NCI-H2081 treated with DMSO at 0.1 percent for 48 hours (cell line): ENCODE results near the gene NSMF.

Source experiments
- DNase-seq: peaks from one replicate; lab custom pipeline; 2025; lab: John Stamatoyannopoulos, UW

The NSMF gene

DNA sequence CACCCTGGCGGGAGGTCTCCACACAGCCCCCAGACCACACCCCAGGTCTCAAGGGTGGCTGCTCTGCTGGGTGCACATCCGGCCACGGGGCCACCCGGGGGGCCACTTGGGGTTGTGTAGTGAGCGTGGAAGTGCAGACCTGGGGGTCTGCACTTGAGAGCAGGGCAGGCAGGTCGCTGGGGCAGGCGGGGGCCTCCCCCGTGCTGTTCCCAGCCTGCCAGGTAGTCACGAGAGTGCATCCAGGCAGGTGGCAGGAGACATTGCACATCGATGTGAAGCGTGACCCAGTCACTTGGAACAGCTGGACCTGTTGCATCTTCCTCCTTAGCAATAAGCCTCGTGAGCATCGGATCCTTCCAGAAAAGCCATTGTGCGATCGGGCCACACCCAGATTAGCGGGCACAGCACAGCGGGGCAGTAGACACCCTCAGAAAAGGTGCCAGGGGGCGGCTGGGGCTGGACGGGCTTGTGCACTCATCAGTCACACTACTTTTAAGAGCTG, 13.2 kb downstream of the NSMF start:
- no peak for DNase-seq

DNA sequence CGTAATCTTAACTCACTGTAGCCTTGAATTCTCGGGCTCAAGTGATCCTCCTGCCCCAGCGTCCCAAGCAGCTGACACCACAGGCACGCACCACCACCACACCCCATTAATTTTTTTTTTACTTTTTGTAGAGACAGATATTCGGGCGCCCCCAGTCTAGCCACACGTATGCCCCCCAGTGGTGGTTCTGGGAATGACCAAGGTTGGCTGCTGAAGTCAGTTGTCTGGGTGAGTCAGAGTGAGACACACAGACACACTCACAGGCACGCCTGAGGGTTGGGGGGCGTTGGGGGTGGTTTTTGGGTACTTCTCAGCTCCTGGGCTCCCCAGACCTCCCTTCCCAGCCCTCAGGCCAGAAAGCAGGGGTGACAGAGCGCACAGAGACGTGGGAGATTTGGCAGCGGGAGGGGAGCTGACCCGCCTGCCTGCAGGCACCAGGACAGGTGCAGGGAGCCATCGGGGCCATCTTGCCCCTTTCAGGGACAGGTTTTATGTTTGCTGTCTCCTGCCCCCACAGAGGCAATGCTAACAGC, 13.8 kb downstream of the NSMF start:
- DNase-seq: no peak

DNA sequence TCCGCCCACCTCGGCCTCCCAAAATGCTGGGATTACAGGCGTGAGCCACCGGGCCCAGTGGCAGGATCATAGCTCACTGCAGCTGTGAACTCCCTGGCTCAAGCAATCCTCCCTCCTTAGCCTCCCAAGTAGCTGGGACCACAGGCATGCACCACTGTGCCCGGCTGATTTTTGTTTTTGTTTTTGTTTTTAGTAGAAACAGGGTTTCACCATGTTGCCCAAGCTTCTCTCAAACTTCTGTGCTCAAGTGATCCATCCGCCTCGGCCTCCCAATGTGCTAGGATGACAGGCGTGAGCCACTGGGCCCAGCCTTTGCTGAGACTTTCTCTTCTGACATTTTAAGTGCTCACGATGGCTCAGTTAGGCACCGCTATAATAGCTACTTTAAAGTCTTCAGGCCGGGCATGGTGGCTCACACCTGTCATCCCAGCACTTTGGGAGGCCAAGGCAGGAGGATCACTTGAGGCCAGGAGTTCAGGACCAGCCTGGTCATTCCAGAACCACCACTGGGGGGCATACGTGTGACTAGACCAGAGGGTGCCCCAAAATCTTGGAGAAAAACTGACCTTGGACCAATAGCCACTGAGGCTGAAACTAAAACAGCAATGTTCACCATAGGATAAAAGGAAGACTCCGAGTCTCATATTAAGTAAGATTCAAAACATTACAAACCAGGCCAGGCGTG, 14.9 kb downstream of the NSMF start:
- no peak for DNase-seq

DNA sequence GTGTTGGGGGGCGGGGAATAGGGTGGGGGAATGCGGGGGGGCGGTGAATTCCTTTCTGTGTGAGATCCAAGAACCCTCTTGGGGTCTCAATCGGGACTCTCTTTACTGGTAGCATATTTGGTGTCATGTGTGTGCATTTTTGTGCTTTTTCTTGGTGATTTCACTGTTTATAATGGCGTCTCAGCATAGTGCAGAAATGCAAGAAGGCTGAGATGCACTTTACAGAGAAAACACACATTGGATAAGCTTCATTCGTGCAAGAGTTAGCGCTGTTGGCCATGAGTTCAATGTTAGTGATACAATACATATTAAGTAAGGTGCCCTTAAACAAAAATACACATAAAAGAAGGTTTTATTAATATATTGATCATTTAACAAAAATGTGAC, 17.2 kb downstream of the NSMF start:
- DNase-seq: no peak

DNA sequence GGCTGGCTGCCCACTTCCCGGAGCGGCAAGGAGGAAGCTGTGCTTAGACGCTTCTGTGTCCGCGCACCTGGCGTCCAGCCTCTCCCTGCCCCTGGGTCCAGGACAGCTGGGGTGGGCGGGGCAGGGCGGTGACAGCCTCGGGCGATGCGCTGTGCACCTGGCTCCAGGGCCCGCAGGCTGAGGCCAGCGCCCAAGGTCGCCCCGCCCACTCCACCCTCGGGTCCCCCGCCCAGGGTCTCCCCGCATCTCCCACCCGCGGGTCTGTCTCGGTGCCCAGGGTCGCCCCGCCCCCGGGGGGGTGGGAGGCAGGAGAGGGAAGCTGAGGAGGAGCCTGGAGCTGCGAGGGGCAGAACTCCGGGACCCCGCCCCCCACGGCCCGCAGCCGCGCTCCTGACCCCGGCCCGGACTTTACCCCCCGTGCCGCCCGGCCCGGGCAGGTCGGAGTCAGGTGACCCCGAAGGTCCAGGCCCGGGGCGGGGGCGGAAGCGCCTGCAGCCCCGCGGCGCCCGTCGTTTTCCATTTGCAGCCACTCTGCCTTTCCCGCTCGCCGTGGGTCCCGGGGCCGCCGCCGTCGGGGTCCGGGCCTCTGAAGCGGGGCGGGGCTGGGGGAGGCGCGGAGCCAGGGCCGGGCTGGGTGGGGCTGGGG, 17.7 kb downstream of the NSMF start, which contains the start of gene ENTPD8:
ENTPD8 (minus strand) TSS at position 69 of the 646 bp plus-strand sequence. CDS start 3,072 bp downstream, outside the sequence.
- DNase-seq: no peak

DNA sequence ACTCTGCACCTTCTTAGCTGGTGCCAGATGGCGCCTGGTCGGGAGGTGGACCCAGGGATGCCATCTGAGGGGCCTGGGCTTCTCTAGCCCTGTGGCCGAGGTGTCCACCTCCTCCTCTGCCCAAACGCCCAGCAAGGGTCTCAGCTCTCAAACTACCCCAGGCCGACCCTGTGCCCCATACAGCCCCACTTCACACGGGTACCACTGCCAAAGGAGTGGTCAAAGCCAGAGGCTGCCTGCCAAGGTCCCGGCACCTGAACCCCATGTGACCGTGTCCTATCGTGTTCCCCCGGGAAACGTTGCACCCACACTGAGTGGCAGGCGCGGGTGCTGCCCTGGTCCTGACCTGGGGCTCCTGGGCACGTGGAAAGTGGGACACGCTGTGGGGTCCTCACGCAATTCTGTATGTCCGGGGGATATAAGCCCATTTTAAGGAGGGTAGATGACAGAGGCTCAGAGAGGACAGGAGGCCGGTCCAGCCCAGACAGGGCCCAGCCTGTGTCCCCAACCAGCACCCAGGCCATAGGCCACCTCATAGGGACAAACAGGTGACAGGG, 19.9 kb downstream of the NSMF start:
- DNase-seq: no peak

DNA sequence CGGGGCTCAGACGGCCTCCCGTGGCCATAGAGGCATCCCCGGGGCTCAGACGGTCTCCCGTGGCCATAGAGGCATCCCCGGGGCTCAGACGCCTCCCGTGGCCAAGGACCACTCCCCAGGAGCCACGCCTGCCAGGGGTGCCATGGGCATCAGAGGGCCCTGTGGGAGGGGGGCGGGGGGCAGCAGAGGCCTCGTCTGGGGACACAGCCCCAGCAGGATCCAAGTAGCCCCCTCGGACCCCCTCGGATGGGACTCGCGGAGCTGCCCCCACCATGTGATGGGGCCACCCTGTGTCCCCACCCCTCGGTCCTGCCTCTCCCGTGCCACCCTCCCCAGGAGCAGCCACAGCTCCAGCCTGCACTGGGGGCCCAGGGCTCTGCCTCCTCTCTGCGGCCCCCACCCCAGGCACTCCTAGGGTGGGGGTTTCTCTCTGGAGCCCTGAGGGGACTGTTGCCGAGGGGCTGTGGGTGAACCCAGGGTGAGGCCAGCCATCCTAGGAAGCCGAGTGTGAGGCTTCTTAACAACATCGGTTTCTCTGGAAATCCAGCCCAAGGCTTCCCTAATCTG, 20.5 kb downstream of the NSMF start:
- DNase-seq: no peak

DNA sequence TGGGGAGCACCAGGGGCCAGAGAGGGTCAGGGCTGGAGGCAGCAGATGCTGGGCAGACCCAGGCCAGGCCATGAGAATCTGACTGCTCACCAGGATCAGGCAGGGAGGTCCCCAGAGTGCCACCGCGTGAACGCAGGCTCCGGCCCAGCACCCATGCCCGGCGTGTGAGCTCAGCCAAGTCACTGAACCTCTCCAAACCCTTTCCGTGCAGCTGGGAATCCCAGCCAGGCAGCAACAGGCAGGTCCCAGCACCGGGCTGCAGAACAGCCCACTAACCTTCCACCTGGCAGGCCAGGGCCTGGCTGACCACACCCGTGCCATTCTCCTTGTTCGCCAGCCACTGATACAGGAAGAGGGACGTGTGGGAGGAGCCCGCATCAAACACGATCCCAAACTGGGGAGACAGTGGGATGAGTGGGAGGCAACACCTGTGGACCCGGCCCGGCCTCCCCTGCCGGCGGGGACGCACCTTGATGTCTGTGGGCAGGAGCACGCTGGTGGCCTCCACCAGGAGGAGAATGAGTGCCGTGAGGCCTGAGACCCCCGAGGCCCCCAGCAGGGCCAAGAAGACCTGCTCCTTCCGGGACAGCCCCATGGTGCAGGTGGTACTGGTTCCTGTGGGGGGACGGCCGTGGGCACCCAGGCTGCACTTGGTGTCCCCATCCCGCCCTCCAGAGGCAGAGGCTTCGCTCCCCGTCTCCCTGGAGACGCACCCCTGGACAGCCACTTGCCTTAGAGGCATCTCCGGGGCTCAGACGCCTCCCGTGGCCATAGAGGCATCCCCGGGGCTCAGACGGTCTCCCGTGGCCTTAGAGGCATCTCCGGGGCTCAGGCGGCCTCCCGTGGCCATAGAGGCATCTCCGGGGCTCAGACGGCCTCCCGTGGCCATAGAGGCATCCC, 21.2 kb downstream of the NSMF start:
- DNase-seq: no peak

DNA sequence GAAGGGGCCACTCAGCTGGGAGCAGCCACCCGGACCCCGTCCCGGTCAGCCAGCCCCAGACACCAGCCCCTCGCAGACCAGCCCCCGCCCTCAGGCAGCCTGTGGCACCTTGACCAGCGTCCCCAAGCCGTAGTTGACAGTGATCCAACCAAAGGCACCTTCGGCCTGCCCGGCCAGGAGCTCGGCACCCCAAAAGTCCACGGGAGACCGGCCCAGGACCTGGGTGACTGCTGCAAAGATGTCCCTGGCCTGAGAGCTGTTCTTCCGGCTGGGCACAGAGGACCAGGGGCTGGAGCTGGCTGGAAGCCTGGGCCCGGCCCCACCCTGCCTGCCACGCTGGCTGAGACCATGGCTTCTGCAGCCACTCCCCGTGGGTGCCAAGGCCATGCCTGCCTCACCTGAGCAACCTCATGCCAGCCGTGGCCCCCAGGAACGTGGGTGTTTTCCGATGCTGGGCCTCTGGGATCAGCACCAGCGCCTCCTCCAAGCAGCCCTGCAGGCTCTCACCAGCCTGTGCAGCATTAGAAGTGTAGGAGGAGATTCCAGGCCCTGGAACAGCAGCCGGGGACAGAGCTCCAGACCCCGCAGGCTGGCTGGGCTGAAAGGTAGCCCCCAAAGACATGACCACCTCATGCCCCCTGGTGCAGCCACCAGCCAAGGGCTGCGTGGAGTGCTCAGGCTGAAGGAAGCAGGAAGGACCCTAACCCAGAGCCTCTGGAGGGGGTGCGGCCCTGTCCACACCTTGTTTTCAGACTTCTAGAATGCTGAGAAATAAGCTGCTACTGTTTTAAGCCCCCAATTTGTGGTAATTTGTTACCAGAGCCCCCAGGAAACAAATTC, 22.2 kb downstream of the NSMF start:
- DNase-seq: no peak

DNA sequence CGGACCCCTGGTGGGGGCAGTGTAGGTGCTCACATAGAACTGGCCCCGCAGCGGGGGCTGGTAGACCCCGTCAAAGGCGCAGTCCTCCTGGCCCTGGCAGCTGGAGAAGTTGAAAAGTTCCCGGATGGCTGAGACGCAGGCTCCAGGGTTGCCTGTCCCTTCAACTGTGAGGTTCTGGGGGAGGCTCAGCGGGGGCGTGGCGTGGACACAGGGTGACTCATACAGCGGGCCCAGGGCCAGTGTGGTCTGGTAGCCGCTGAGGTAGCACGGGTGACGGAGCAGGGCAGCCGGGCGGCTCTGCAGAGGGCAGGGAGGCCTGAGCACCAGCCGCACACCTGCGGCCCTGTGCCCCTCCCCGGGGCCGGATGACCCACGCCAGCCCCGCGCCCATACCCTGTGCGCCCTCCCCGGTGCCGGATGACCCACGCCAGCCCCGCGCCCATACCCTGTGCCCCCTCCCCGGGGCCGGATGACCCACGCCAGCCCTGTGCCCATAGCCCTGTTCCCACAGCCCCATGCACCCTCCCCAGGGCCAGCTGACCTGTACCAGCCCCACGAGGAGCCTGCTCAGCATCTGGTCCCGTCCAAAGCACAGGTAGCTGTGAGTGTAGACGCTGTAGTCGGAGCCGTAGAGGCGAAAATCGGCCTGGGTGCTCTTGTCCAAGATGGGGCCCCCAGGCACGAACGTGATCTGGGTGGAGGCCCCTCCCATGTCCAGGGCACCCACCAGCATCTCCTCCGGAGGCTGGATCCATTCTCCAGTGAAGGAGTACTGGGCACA, 23.0 kb downstream of the NSMF start:
- DNase-seq: no peak

DNA sequence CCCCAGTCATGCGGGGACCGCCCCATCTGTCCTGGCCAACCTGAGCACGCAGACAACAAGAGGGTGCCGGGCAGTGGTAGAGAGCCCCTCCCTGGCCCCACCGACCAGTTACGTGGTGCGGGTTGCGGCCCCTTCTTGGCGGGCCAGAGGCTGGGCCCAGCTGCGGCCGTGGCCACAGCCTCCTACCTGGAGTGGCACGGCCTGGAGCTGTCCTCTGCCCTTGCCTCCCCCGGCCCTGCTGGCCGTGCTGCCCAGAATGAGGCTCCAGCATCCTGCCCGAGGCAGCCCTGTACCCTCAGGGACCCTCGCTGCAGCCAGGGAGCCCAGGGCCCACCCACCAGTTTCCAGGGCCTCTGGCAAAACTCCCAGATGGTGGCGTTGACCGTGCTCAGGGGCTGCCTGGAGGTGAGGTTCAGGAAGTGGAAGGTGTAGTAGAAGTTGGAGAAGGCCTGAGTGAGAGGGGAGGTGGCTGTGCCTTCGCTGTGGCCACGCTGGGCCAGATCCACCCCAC, 23.7 kb downstream of the NSMF start:
- DNase-seq: no peak

DNA sequence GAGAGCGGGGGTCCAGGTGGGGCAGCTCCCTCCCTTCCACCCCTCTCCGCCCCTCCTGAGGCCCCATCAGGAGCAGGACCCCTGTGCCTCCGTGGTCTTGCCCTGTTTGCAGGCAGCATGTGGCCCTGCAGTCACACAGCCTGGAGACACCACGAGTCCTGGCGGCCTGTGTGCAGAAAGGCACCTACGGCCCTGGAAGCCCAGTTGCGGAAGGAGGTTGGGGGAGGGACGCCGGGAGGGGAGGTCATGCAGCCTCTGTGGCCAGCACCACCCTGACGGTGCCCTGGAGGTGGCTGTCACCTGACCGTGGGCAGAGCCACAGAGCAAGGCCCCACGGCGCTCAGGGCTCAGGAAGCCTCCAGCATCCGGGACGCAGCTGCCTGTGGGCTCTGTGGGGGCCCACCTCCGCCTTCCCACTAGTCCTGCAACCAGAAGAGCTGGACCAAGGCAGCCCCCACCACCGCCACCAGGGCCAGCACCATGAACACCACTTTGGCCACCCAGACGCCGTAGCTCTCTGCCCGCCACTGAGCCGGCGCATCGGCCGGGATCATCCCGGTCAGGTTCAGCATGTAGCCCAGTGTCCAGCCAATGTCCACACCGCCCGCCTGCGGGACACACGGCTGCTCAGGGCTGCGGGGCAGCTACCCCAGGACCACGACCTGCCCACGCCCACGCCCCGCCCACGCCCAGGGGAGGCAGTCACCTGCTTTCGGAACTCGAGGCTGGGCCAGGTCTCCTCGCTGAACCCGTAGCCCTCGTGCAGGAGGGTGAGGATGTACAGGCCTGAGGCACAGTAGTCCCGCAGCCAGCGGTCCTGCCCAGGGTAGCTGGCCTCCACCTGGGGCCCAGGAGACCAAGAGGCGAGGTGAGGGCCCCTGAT, 24.4 kb downstream of the NSMF start:
- no peak for DNase-seq

DNA sequence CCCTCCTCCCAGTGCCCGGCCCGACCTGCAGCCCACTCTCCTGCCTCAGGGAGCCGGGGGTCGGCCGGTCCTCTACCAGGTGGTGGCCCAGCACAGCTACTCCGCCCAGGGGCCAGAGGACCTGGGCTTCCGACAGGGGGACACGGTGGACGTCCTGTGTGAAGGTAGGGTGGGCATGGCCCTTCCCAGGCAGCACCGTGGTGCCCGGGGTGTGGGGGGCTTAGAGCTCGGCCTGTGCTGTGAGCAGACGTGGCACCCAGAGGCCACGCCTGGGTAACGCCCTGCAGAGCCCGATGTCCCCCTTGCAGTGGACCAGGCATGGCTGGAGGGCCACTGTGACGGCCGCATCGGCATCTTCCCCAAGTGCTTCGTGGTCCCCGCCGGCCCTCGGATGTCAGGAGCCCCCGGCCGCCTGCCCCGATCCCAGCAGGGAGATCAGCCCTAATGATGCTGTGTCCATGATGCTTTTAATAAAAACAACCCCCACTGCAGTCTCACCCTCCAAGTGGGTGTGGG, 25.2 kb downstream of the NSMF start:
- no peak for DNase-seq

DNA sequence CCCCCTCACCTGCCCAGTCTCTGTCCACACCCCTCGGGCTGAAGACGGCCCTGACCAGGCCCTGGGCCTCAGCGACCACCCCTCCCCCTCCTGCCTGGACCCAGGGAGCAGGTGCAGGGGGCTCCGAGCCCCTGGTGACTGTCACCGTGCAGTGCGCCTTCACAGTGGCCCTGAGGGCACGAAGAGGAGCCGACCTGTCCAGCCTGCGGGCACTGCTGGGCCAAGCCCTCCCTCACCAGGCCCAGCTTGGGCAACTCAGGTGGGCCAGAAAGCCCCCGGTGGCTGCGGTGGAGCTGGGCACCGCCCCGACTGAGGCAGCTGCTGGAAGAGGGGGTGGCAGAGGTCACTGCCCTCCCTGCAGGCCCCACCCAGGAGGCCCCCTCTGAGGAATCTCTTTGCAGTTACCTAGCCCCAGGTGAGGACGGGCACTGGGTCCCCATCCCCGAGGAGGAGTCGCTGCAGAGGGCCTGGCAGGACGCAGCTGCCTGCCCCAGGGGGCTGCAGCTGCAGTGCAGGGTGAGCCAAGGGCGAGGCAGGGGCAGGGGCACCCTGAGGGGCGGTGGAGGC, 25.7 kb downstream of the NSMF start:
- DNase-seq: no peak

DNA sequence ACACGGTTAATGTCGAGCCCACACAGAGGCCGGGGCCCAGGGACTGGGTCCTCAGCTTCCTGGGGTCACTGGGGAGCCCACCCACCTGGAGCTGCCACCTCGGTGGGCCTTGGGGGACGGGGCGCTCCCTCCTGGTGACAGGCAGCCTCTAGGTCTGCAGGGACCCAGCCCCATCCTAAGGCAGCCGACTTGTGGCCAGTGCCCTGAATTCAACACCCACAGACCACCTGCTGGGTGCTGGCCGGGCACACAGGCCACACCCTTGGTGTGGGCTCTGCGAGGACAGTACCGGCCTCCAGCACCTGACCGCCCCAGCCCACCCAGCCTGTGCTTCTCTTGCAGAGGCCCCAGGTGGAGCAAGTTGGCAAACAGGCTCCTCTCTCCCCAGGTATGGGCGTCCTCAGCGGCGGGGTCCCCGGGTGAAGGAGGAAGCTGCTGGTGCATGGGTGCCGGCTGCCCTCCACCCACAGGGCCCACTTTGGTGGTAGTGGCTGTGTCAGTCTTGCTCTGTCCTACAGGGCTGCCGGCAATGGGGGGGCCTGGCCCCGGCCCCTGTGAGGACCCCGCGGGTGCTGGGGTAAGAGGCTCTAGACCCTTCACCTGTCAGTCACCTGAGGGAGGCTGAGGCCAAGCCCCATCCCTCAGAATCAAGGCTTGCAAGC, 26.3 kb downstream of the NSMF start:
- no peak for DNase-seq

DNA sequence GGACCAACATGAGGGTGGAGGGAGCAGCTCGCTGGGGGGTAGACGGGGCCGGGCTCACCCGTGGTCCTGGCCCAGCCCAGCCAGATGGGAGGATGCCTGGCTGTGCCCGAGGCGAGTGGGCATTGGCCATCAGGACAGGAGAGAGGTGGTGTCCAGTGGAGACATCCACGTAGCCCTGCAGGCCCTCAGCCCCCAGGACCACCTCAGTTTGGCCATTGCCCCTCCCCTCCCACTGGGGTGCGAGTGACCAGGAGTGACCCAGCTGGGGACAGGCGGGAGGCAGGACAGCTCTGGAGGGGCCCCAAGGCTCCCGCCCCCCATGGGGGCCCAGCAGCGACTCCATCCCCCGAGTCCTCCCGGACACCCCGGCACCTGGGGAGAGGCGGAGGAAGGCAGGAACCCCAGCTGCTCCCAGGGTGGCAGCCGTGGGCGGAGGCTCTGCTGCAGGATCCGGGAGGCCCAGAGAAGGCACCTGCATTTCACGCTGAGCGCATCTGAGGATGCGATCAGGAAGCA, 27.7 kb downstream of the NSMF start:
- no peak for DNase-seq

DNA sequence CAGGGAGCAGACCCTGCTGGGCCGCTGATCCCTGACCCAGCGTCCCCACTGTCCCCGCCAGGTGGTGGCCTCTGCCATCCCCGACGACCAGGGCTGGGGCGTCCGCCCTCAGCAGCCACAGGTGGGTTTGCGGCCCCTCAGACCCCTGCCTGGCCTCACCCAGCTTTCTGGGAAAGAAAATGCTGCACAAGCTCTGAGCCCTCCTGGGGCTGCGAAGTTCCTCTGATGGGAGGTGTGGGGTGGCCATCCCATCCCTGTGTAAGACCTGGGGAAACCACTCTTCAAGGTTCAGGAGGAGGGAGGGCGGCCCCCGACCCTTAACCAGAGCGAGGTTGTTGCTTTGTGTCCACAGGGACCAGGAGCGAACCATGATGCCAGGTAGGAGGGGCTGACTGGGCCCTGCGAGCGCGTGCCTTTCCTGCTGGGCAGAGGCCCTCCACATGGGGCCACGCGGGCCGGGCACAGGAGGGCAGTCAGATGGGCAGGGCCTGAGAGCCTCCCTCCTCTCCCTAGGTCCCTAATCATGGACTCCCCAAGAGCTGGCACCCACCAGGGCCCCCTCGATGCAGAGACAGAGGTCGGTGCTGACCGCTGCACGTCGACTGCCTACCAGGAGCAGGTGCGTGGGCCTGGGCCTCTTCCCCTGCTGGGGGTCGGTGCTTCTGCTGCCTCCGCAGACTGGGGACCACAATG, 28.3 kb downstream of the NSMF start:
- DNase-seq: no peak
